K562 (cell line): Measurements from ENCODE around the gene TCF7. TPM values are rescaled to one million over a fixed set of nuclear protein-coding genes. Genes with fewer than 3 reads are reported as not detected.

Source experiments
- E2F5 ChIP-seq: sonication (generic); formaldehyde crosslinking; IDR thresholded peaks from 2 replicates; pipeline ENCODE4 v1.8.0; 2022; ENCODE audit warnings: mild to moderate bottlenecking, missing genetic modification reagents
- EGR1 ChIP-seq: fragments of 450-650 bp; conservative IDR thresholded peaks from 2 replicates; pipeline ENCODE4 v1.6.1; 2017; ENCODE audit warnings: mild to moderate bottlenecking
- FOXP1 ChIP-seq: sonication (generic); formaldehyde crosslinking; IDR thresholded peaks from 2 replicates; pipeline ENCODE4 v1.8.0; 2022; ENCODE audit warnings: mild to moderate bottlenecking, missing genetic modification reagents
- HINFP ChIP-seq: fragments of 450-650 bp; conservative IDR thresholded peaks from 2 replicates; pipeline ENCODE4 v1.6.1; 2016; ENCODE audit warnings: missing genetic modification characterization, low read depth, mild to moderate bottlenecking, control low read depth, missing compliant biosample characterization
- HNRNPLL ChIP-seq: fragments of 200-400 bp; formaldehyde crosslinking; IDR thresholded peaks from 2 replicates; pipeline ENCODE4 v1.6.1; 2017; ENCODE audit warnings: low read length, low read depth, mild to moderate bottlenecking; ENCODE audit not compliant: poor library complexity, severe bottlenecking
- L3MBTL2 ChIP-seq: fragments of 450-650 bp; IDR thresholded peaks from 2 replicates; pipeline ENCODE4 v1.6.1; 2016; ENCODE audit warnings: mild to moderate bottlenecking, moderate library complexity
- RUNX1 ChIP-seq: sonication (generic); IDR thresholded peaks from 2 replicates; pipeline ENCODE4 v1.6.1; 2016; ENCODE audit warnings: antibody characterized with exemption, low read depth
- SIRT6 ChIP-seq: IDR thresholded peaks from one replicate; pipeline ENCODE4 v1.6.1; 2012; ENCODE audit warnings: low read depth, mild to moderate bottlenecking, control low read depth, inconsistent platforms, low read length, moderate library complexity
- SREBF1 ChIP-seq: fragments of 150-350 bp; IDR thresholded peaks from 2 replicates; pipeline ENCODE4 v1.6.1; 2014; ENCODE audit warnings: antibody characterized with exemption, low read depth, low read length, borderline replicate concordance
- polyA plus RNA-seq, 8 experiments: library from polyadenylated mRNA; depleted of rRNA in 4 of 8; stranded (reverse) in 5 of 8; unstranded in 3 of 8; fragments of >200 nt; fragmentation: Nextera tagmentation in 2 of 8; fragmentation: Illumina TruSeq in 1 of 8; extraction: Ambion mirVana in 2 of 8; extraction: Trizol in 1 of 8; gene quantifications; 2 replicates each; pipeline versions ENCODE4 v1.2.1 to v1.2.3, GENCODE V29; 2011 to 2014; ENCODE audit warnings: inconsistent platforms in 1 of 8, missing spikeins in 1 of 8
- total RNA-seq, 7 experiments: library from RNA; depleted of rRNA in 6 of 7; stranded (reverse); fragments of >200 nt in 6 of 7; fragmentation: Illumina TruSeq in 2 of 7; extraction: Trizol in 2 of 7; gene quantifications; 2 replicates each; pipeline versions ENCODE4 v1.2.1 to v1.2.3, GENCODE V29; 2011 to 2021; ENCODE audit warnings: low replicate concordance in 1 of 7

The TCF7 gene
- total and polyA plus RNA-seq, 9 of the 15 experiments (the other 6 are each of a cell fraction or from before 2014, with no cell fraction given), result 1.6 to 14.9 (median 4.2) TPM

GRCh38 chr5:134177369-134178095 is 63.1 kb downstream of the TCF7 start (continued):
- TF ChIP-seq E2F5 (CRISPR knock-in tag), result no peak
- TF ChIP-seq SREBF1, result no peak
- TF ChIP-seq EGR1, result no peak
- no peak for TF ChIP-seq HNRNPLL
- TF ChIP-seq SIRT6, result no peak
- no peak for TF ChIP-seq FOXP1 (CRISPR knock-in tag)
- no peak for TF ChIP-seq HINFP (tag)
- peak; percentile 62 for TF ChIP-seq L3MBTL2
- no peak for TF ChIP-seq RUNX1
